HTERT RPE-1 (cell line): ENCODE measurements around the gene RELN.
"Not testable (repeated sequence)": the region's sequence is repeated elsewhere in the genome, so short reads cannot be mapped to it uniquely, and the experiment has no call there.

Source experiments
- in situ Hi-C: fragments of 300-500 bp; cut with MboI; formaldehyde crosslinking; loops from 4 replicates; pipeline ENCODE4 v1.14.3; 2020; ENCODE audit warnings: low sequenced_read_pairs

RELN gene

GRCh38 chr7:103796327-103796962 lies 193.0 kb downstream of the RELN start:
- in situ Hi-C loops: no loop called here

- in situ Hi-C loops: no loop called here
These were observed 193.7 kb downstream of the RELN start for GRCh38 chr7:103795787-103796186.

- in situ Hi-C loops: no loop called here
These were observed 194.4 kb downstream of the RELN start for GRCh38 chr7:103795107-103795506.

GRCh38 chr7:103794424-103794823 lies 195.0 kb downstream of the RELN start:
- in situ Hi-C loops: no loop called here

GRCh38 chr7:103793614-103794013 lies 195.8 kb downstream of the RELN start:
- in situ Hi-C loops: no loop called here

- in situ Hi-C loops: no loop called here
These were observed 197.6 kb downstream of the RELN start for GRCh38 chr7:103791894-103792293.

DNA sequence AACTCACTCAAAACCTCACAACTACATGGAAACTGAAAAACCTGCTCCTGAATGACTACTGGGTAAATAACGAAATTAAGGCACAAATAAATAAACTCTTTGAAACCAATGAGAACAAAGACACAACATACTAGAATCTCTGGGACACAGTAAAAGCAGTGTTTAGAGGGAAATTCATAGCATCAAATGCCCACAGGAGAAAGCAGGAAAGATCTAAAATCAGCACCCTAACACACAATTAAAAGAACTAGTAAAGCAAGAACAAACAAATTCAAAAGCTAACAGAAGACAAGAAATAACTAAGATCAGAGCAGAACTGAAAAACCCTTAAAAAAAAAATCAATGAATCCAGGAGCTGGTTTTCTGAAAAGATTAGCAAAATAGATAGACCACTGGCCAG lies 202.4 kb downstream of the RELN start:
- in situ Hi-C loops: not testable (repeated sequence)

DNA sequence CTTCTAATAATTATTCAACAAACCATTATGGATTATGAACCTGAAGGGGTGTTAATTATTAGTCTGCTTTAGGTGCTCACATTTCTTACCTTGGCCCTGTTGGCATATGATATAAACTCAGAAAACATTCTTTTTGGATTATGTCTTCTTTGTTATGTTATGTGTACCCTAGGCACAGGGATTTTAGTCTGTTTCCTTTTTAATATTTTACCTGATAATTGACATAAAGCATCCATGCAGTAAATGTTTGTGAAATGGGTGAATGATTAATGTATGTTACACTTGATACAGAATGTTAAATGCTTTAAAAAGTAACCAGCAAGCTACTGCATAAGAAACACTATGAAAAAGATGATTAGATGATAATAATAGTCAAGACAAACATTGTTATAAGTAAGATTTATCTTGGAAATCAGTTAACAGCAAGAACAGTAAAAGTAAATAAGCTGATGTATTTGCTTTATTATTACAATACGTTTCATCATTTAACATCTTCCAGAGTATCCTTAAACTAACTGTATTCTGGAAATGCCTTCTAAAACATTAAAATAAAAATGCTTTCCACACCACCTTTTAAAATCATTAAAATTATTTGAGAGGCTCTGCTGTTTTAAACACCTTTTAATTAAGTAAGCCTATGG lies 204.7 kb downstream of the RELN start:
- in situ Hi-C loops: no loop called here

GRCh38 chr7:103781409-103781808 lies 208.0 kb downstream of the RELN start:
- in situ Hi-C loops: no loop called here

DNA sequence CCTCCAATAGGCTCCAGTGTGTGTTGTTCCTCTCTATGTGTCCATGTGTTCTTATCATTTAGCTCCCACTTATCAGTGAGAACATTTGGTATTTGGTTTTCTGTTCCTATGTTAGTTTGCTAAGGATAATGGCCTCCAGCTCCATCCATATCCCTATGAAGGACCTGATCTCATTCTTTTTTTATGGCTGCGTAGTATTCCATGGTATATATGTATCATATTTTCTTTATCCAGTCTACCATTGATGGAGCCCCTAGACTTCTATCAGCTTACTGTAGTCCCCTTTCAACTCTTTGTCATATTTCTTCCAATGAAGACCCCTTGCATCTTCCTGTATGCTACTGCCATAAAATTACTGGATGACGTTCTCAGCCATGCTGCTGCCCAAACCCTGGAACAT lies 208.9 kb downstream of the RELN start:
- in situ Hi-C loops: not testable (repeated sequence)

DNA sequence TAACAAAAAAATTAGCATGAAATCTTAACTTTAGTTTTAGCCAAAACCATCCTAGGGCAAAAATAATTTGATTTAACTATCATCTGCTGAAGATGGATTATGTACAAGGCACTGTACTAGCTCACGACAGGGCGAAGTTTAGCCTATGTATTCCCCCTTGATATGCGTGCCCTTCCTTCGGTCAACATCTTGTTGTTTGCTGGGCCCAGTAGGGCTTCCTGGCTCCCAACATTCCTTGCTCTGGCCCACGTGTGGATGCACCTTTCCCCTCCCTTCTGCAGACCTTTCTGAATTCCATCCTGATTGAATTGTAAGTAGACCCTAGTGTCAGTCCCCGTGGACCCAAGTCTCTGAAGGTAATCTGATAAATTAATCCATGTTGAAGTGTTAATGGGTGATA lies 212.0 kb downstream of the RELN start:
- in situ Hi-C loops: no loop called here

DNA sequence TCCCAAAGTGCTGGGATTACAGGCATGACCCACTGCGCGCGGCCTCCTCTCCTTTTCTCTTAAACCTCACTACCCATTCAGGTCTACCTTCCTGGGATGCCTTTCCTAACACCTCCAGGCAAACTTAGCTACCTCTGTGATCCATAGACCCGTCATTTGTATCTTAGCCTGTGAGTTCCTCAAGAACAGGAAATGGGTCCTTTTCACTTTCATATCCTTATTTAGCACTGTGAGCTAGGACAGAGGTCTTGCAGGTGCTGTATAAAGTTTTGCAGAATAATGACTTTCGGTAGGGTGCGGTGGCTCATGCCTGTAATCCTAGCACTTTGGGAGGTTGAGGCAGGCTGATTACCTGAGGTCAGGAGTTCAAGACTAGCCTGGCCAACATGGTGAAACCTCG lies 215.7 kb downstream of the RELN start:
- in situ Hi-C loops: no loop called here

GRCh38 chr7:103772171-103772773 lies 217.2 kb downstream of the RELN start:
- in situ Hi-C loops: no loop called here

- in situ Hi-C loops: no loop called here
These were observed 218.2 kb downstream of the RELN start for GRCh38 chr7:103771294-103771693.

- in situ Hi-C loops: no loop called here
These were observed 222.8 kb downstream of the RELN start for GRCh38 chr7:103766660-103767059.

GRCh38 chr7:103765901-103766300 lies 223.6 kb downstream of the RELN start:
- in situ Hi-C loops: no loop called here

DNA sequence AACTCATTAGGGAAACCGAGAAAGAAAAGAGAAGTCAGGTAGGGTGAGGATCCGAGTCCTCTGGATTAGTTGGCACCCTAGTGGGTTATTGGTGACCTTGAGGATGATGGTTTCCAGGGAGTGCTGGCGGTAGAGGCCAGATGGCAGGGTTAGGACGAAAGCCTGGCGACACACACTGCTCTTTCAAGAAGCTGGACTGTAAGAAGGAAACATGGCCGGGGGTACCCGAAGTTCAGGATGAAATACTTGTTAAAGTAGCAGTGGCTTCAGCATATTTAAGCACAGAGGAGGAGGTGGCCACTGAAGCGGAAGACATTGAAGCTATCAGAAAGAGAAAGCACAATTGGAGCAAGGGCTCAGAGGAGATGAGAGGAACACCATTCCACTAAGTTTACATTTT lies 224.6 kb downstream of the RELN start:
- in situ Hi-C loops: no loop called here

DNA sequence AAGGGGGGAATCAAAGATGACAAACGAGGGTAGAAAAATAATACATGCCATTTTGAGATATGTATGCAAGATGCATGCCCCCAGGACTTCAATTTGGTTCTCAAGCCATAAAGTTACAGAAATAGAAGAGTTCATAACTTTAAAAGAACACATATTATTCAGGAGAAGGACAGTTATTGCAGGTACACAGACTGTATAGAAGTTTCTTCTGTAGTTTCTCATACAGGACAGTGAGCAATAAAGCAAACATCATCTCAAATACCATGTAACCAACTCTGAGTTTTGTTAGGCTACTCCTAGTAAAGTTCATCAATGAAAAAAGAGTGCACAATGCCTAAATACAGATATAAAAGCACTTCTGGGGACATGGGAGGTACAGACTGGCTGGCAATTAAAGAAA lies 226.6 kb downstream of the RELN start:
- in situ Hi-C loops: no loop called here

- in situ Hi-C loops: no loop called here
These were observed 227.2 kb downstream of the RELN start for GRCh38 chr7:103762065-103762760.

DNA sequence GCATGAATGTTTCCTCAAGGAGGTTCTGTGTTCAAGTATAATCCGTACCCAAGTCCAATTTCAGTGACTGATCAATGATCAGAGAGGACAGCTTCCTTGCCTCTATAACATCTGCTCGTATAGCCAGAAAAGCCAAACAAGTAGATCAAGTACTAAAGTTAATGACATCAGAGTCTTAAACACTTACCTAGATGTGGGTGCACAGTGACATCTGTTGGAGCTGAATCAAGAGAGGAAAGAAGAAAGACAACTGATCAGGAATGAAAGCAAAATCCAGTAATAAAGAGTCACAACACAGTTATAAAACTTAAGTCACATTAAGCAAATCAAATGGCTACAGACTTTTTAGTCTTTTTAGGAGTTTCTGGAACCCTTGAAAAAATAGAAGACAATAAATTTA lies 236.5 kb downstream of the RELN start:
- in situ Hi-C loops: no loop called here

- in situ Hi-C loops: no loop called here
These were observed 238.1 kb downstream of the RELN start for GRCh38 chr7:103751311-103751880.

- in situ Hi-C loops: no loop called here
These were observed 240.8 kb downstream of the RELN start for GRCh38 chr7:103748680-103749079.
